ENCODE measurements around the gene CASZ1.

CASZ1 gene

GRCh38 chr1:10821388-10821787 lies 24.9 kb upstream of the CASZ1 start:
- no peak for DNase-seq (ENCODE audit: low read depth)

GRCh38 chr1:10820422-10820821 lies 24.0 kb upstream of the CASZ1 start:
- DNase-seq (ENCODE audit: low read depth), result no peak

- DNase-seq (ENCODE audit: low read depth), result no peak
Measured at GRCh38 chr1:10819198-10819901, 22.9 kb upstream of the CASZ1 start.

GRCh38 chr1:10818262-10819197 lies 22.1 kb upstream of the CASZ1 start:
- DNase-seq (ENCODE audit: low read depth), result no peak

- DNase-seq (ENCODE audit: low read depth), result no peak
Measured at GRCh38 chr1:10816743-10817369, 20.4 kb upstream of the CASZ1 start.

- no peak for DNase-seq (ENCODE audit: low read depth)
Measured at GRCh38 chr1:10816233-10816632, 19.8 kb upstream of the CASZ1 start.

- DNase-seq (ENCODE audit: low read depth), result no peak
Measured at GRCh38 chr1:10815858-10816195, 19.4 kb upstream of the CASZ1 start.

GRCh38 chr1:10814976-10815857 lies 18.8 kb upstream of the CASZ1 start:
- no peak for DNase-seq (ENCODE audit: low read depth)

GRCh38 chr1:10814312-10814711 lies 17.9 kb upstream of the CASZ1 start:
- DNase-seq (ENCODE audit: low read depth), result no peak

GRCh38 chr1:10813799-10814198 lies 17.4 kb upstream of the CASZ1 start:
- DNase-seq (ENCODE audit: low read depth), result no peak

GRCh38 chr1:10812387-10812915 lies 16.0 kb upstream of the CASZ1 start:
- no peak for DNase-seq (ENCODE audit: low read depth)

- DNase-seq (ENCODE audit: low read depth), result no peak
Measured at GRCh38 chr1:10808441-10808840, 12.0 kb upstream of the CASZ1 start.

- DNase-seq (ENCODE audit: low read depth), result no peak
Measured at GRCh38 chr1:10806966-10807365, 10.5 kb upstream of the CASZ1 start.

- DNase-seq (ENCODE audit: low read depth), result no peak
Measured at GRCh38 chr1:10803971-10804820, 7.8 kb upstream of the CASZ1 start.

- no peak for DNase-seq (ENCODE audit: low read depth)
Measured at GRCh38 chr1:10802944-10803715, 6.7 kb upstream of the CASZ1 start.

GRCh38 chr1:10800778-10801177 lies 4.3 kb upstream of the CASZ1 start:
- no peak for DNase-seq (ENCODE audit: low read depth)

GRCh38 chr1:10799726-10800125 lies 3.3 kb upstream of the CASZ1 start:
- no peak for DNase-seq (ENCODE audit: low read depth)

GRCh38 chr1:10795276-10796021 lies 997 bp downstream of the CASZ1 start:
- no peak for DNase-seq (ENCODE audit: low read depth)

- DNase-seq (ENCODE audit: low read depth), result no peak
Measured at GRCh38 chr1:10794724-10795275, 1.6 kb downstream of the CASZ1 start.

All from T follicular helper cell (primary cell).